H7 (cell line): ENCODE results near the gene MFSD1. TPM values are rescaled to one million over a fixed set of nuclear protein-coding genes. Genes with fewer than 3 reads are reported as not detected.

ENCODE experiments used
- DNase-seq: peaks from one replicate; pipeline ENCODE4 v3.0.0; 2012
- H3K27me3 ChIP-seq: 2 replicates; pipeline ENCODE4 v1.6.0; 2011; ENCODE audit warnings: mild to moderate bottlenecking, low read length; ENCODE audit not compliant: control insufficient read depth, insufficient read depth
- H3K36me3 ChIP-seq: replicated peaks from 2 replicates; pipeline ENCODE4 v1.5.1; 2011; ENCODE audit warnings: low read length; ENCODE audit not compliant: control insufficient read depth, insufficient read depth
- H3K4me3 ChIP-seq: 2 replicates; pipeline ENCODE4 v1.5.1; 2011; ENCODE audit warnings: low read depth, mild to moderate bottlenecking, control low read depth, low read length, moderate library complexity; ENCODE audit not compliant: insufficient read depth
- total RNA-seq: library from RNA; depleted of rRNA; stranded (reverse); fragments of >200 nt; shearing (Covaris generic); gene quantifications from 2 replicates; pipeline ENCODE4 v1.2.3, GENCODE V29; 2014; rRNA removed

Gene MFSD1, protein sequence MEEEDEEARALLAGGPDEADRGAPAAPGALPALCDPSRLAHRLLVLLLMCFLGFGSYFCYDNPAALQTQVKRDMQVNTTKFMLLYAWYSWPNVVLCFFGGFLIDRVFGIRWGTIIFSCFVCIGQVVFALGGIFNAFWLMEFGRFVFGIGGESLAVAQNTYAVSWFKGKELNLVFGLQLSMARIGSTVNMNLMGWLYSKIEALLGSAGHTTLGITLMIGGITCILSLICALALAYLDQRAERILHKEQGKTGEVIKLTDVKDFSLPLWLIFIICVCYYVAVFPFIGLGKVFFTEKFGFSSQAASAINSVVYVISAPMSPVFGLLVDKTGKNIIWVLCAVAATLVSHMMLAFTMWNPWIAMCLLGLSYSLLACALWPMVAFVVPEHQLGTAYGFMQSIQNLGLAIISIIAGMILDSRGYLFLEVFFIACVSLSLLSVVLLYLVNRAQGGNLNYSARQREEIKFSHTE
- total RNA-seq: 9.3 and 11.2 TPM in 2 replicates

GRCh38 chr3:158801696-158802408, at the start of gene MFSD1:
Gene MFSD1 (plus strand): TSS chr3:158802054. CDS start chr3:158802153, 99 bp downstream.
- no peaks in the 10 kb centered on the region for H3K36me3 ChIP-seq
- H3K27me3 ChIP-seq: peaks cover 21% of the 10 kb centered on the region
- peak; percentile 89 for DNase-seq
- peak within 1 kb of the TSS; percentile 77 for H3K4me3 ChIP-seq

GRCh38 chr3:158753854-158754253, 48.0 kb upstream of the MFSD1 start:
- no peak for DNase-seq
- Histone ChIP-seq H3K4me3 (no peak overlapping the region), H3K36me3 (no peaks in the 10 kb centered on the region), H3K27me3 (no peaks in the 10 kb centered on the region)

DNA sequence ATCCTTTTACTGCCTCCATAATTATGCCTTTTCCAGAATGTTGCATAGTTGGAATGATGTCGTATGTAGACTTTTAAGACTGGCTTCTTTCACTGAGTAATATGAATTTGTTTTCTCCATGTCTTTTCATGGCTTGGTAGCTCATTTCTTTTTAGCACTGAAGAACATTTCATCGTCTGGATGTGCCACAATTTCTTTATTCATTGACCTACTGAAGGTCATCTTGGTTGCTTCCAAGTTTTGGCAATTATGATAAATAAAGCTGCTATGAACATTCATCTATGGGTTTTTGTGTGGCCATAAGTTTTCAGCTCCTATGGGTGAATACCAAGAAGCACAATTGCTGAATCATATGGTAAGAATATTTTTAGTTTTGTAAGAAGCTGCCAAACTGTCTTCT, 46.4 kb upstream of the MFSD1 start:
- H3K36me3 ChIP-seq: no peaks in the 10 kb centered on the region
- no peaks in the 10 kb centered on the region for H3K27me3 ChIP-seq
- H3K4me3 ChIP-seq: no peak overlapping the region
- DNase-seq: no peak

DNA sequence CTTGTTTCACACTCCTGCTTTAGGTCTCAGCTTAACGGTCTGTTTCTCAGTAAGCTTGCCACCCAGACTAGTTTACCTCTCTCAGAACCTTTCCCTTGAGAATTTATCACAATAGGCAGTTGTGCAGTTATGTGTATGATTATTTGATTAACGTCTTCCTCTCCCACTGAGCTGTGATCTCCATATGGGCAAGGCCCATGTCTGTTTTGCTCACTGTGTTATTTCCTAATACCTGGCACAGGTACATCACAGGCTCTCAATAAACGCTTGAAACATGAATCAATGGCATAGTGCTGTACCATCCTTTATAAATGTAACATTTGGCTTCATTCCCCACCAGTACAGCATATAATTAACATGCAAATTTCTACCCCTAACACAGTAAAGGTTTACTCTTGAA, 40.5 kb upstream of the MFSD1 start:
- Histone ChIP-seq H3K27me3 (no peaks in the 10 kb centered on the region), H3K4me3 (no peak overlapping the region), H3K36me3 (no peaks in the 10 kb centered on the region)
- no peak for DNase-seq

GRCh38 chr3:158762701-158763100, 39.2 kb upstream of the MFSD1 start:
- no peak overlapping the region for H3K4me3 ChIP-seq
- H3K27me3 ChIP-seq: no peaks in the 10 kb centered on the region
- H3K36me3 ChIP-seq: no peaks in the 10 kb centered on the region
- DNase-seq: no peak

- no peak overlapping the region for H3K4me3 ChIP-seq
- no peak for DNase-seq
- no peaks in the 10 kb centered on the region for H3K36me3 ChIP-seq
- no peaks in the 10 kb centered on the region for H3K27me3 ChIP-seq
Measured at GRCh38 chr3:158763421-158763820, 38.4 kb upstream of the MFSD1 start.

DNA sequence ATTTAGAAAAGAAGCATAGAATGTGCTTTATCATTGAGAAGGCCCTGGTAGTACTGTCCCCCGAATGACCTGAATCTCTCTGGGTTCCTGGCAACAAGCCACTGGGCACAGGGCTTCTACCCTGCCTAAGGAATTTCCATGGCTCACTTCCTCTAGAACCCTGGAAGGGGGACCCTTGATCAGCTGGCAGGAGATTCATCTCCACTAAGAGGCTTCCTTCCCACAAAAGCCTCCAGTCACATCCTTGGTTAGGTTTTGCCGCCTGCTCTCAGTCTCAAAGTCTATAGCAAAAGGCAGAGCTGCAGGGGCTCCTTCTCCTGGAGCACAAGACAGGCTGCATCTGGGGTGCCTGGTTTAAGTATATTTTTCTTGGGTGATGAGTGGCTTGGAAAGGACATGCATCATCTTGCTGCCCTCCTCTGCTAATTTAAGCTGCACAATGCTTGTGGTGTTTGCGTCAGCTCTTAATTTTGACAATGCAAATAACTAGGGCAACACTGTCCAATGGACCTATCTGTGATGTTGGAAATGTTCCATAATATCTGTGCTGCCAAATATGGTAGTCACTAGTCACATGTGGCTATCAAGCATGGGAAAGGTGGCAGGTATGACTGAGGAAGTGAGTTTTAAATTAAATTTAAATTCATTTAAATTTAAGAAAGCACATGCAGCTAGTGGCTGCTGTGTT, 36.2 kb upstream of the MFSD1 start:
- no peak for DNase-seq
- Histone ChIP-seq H3K27me3 (no peaks in the 10 kb centered on the region), H3K4me3 (no peak overlapping the region), H3K36me3 (no peaks in the 10 kb centered on the region)

GRCh38 chr3:158766364-158766763, 35.5 kb upstream of the MFSD1 start:
- no peak overlapping the region for H3K4me3 ChIP-seq
- no peaks in the 10 kb centered on the region for H3K27me3 ChIP-seq
- H3K36me3 ChIP-seq: no peaks in the 10 kb centered on the region
- DNase-seq: no peak

- Histone ChIP-seq H3K4me3 (no peak overlapping the region), H3K27me3 (no peaks in the 10 kb centered on the region), H3K36me3 (no peaks in the 10 kb centered on the region)
- DNase-seq: peak; percentile 47
Measured at GRCh38 chr3:158768361-158768787, 33.5 kb upstream of the MFSD1 start.

DNA sequence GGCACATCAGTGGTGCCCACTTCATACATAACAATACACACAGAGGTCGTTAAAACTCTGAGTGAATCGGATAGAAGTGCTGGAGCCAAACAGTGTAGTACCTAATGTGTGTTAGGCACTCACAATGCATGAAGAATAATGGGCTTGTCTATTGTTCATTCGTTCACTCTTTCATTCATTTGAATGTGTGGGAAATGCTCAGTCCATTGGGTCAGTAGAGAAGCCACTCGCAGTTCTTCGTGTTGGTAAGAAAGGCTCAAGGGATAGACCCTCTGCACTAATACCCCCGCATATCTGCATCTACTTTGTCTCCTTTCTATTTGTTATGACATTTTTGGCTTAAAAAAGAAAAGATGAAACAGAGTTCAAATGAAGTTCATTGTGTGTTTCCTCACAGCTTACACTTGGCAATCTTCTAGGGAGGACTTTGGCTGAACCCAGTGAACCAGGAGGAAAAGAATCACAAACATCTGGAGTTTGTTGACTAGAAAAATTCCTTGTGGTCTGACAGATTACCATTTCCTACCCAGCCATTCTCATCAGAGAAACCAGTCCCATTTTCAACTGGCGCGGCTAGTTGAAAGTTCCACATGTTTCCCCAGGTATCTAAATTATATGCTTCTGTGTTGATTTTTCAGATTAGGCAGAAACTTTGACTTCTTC, 32.8 kb upstream of the MFSD1 start:
- no peak overlapping the region for H3K4me3 ChIP-seq
- H3K27me3 ChIP-seq: no peaks in the 10 kb centered on the region
- DNase-seq: no peak
- H3K36me3 ChIP-seq: no peaks in the 10 kb centered on the region

- DNase-seq: no peak
- H3K36me3 ChIP-seq: no peaks in the 10 kb centered on the region
- no peak overlapping the region for H3K4me3 ChIP-seq
- no peaks in the 10 kb centered on the region for H3K27me3 ChIP-seq
Measured at GRCh38 chr3:158769549-158769948, 32.3 kb upstream of the MFSD1 start.

- H3K36me3 ChIP-seq: no peaks in the 10 kb centered on the region
- no peaks in the 10 kb centered on the region for H3K27me3 ChIP-seq
- no peak overlapping the region for H3K4me3 ChIP-seq
- DNase-seq: no peak
Measured at GRCh38 chr3:158769952-158770740, 31.7 kb upstream of the MFSD1 start.

DNA sequence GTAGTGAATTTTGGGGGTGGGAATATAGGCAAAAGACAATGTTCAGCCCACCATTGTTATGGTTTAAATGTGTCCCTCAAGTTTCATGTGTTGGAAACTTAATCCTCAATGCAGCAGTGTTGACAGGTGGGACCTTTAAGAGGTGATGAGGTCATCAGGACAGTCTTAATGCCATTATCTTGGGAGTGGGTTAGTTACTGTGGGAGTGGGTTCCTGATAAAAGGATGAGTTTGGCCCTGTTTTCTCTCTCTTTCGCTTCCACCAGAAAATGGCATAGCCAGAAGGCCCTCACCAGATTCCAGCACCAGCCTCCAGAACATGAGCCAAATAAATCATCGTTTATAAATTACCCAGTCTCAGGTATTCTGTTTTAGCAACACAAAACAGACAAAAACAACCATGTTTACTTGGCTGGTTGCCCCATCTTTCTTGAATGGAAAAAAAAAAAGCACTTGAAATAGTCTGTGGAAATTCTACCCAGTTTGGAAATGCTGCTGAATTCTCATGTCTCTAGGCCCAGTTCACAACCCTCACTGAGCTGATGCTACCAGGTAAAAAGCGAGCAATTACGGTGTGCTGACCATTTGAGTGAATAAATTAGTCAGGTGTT, 31.0 kb upstream of the MFSD1 start:
- no peaks in the 10 kb centered on the region for H3K27me3 ChIP-seq

More for the DNA sequence above, 31.0 kb upstream of the MFSD1 start:
- no peak for DNase-seq
- H3K4me3 ChIP-seq: no peak overlapping the region
- H3K36me3 ChIP-seq: no peaks in the 10 kb centered on the region
